Caco-2 (cell line): ENCODE data around the gene OR52H1. TPM values are rescaled to one million over a fixed set of nuclear protein-coding genes. Genes with fewer than 3 reads are reported as not detected.

Source experiments
- BruUV-seq: library from RNA; stranded (reverse); fragments of 400-500 nt; replicated peaks from 2 replicates; lab custom pipeline; 2021; lab: Mats Ljungman, UMichigan
- CTCF ChIA-PET: fragments of 300-600 bp; sonication (Branson Sonifier 250); formaldehyde crosslinking; loops from one replicate; lab custom pipeline; 2022; ENCODE audit warnings: antibody characterized with exemption; lab: Charles Lee
- POLR2A ChIA-PET: fragments of 300-600 bp; sonication (Branson Sonifier 250); formaldehyde crosslinking; loops from one replicate; lab custom pipeline; 2022; ENCODE audit warnings: antibody characterized with exemption; lab: Charles Lee
- DNase-seq, 2 experiments: peaks; one replicate each; pipeline versions ENCODE4 v3.0.0 to v3.0.0-alpha.2; 2020 to 2022
- H3K27me3 ChIP-seq: replicated peaks from 2 replicates; pipeline ENCODE4 v1.6.0; 2011; ENCODE audit warnings: low read length; ENCODE audit not compliant: control insufficient read depth, insufficient read depth
- H3K36me3 ChIP-seq: 2 replicates; pipeline ENCODE4 v1.5.1; 2011; ENCODE audit warnings: low read length; ENCODE audit not compliant: control insufficient read depth, insufficient read depth
- H3K4me1 ChIP-seq: fragments of 250-450 bp; sonication (Bioruptor Pico); 2 replicates; pipeline ENCODE4 v1.5.1; 2020; ENCODE audit warnings: mild to moderate bottlenecking
- H3K4me3 ChIP-seq: 2 replicates; pipeline ENCODE4 v1.5.1; 2011; ENCODE audit warnings: low read depth, mild to moderate bottlenecking, control low read depth, low read length
- H3K9me3 ChIP-seq: fragments of 250-450 bp; sonication (Bioruptor Pico); 2 replicates; pipeline ENCODE4 v1.5.1; 2020; ENCODE audit warnings: mild to moderate bottlenecking, moderate library complexity
- H3K27ac Mint-ChIP-seq: one replicate; pipeline ENCODE4 v1.8.0; 2022; ENCODE audit warnings: mixed read lengths; ENCODE audit not compliant: unreplicated experiment
- H3K27me3 Mint-ChIP-seq: one replicate; pipeline ENCODE4 v1.8.0; 2022; ENCODE audit warnings: mixed read lengths; ENCODE audit not compliant: insufficient read depth, unreplicated experiment
- H3K36me3 Mint-ChIP-seq: one replicate; pipeline ENCODE4 v1.8.0; 2022; ENCODE audit warnings: mild to moderate bottlenecking, mixed read lengths; ENCODE audit not compliant: insufficient read depth, unreplicated experiment
- H3K4me1 Mint-ChIP-seq: one replicate; pipeline ENCODE4 v1.8.0; 2022; ENCODE audit warnings: low read depth, mixed read lengths; ENCODE audit not compliant: unreplicated experiment
- H3K4me3 Mint-ChIP-seq: one replicate; pipeline ENCODE4 v1.8.0; 2022; ENCODE audit warnings: mild to moderate bottlenecking, moderate library complexity, mixed read lengths; ENCODE audit not compliant: unreplicated experiment
- H3K9me3 Mint-ChIP-seq: one replicate; pipeline ENCODE4 v1.8.0; 2022; ENCODE audit warnings: mixed read lengths; ENCODE audit not compliant: unreplicated experiment
- intact Hi-C: fragments of 100-400 bp; cut with micrococcal nuclease; formaldehyde crosslinking; loops from one replicate; pipeline ENCODE4 v1.10.0; 2022; ENCODE audit not compliant: unreplicated experiment
- total RNA-seq: library from RNA; stranded (reverse); gene quantifications from 2 replicates; pipeline ENCODE4 v1.2.3, GENCODE V29; 2022
- TF ChIP-seq, protein P1 (sequence below), 2 experiments: fragments of 200-600 bp in 1 of 2; IDR thresholded peaks; 1 replicate in 1 of 2; 2 replicates in 1 of 2; pipeline versions ENCODE4 v1.5.1 to v1.8.0; 2011 to 2022; ENCODE audit warnings: antibody characterized with exemption in 1 of 2, control low read depth in 1 of 2, inconsistent platforms in 1 of 2, low read depth in 1 of 2, low read length in 1 of 2, mild to moderate bottlenecking in 1 of 2, moderate library complexity in 1 of 2; ENCODE audit not compliant: insufficient read depth in 1 of 2, severe bottlenecking in 1 of 2, unreplicated experiment in 1 of 2

Gene OR52H1
- total RNA-seq, 1 experiment from 2014 or later: not detected

- POLR2A ChIA-PET: no interaction called here
- Histone ChIP-seq H3K27me3 (no peaks in the 10 kb centered on the region; the same call in 1 of the 2 replicates), H3K4me1 (no peaks in the 10 kb centered on the region), H3K36me3 (no peaks in the 10 kb centered on the region), H3K4me3 (no peak overlapping the region), H3K9me3 (no peaks in the 10 kb centered on the region)
- Mint-ChIP-seq H3K9me3 (no peaks in the 10 kb centered on the region), H3K27ac (no peak overlapping the region), H3K4me1 (no peaks in the 10 kb centered on the region), H3K36me3 (no peaks in the 10 kb centered on the region), H3K27me3 (no peaks in the 10 kb centered on the region), H3K4me3 (no peak overlapping the region)
- intact Hi-C loops: no loop called here
- BruUV-seq: no TSS peak
- no peak for DNase-seq
- CTCF ChIA-PET: no interaction called here
- TF ChIP-seq, protein P1, sequence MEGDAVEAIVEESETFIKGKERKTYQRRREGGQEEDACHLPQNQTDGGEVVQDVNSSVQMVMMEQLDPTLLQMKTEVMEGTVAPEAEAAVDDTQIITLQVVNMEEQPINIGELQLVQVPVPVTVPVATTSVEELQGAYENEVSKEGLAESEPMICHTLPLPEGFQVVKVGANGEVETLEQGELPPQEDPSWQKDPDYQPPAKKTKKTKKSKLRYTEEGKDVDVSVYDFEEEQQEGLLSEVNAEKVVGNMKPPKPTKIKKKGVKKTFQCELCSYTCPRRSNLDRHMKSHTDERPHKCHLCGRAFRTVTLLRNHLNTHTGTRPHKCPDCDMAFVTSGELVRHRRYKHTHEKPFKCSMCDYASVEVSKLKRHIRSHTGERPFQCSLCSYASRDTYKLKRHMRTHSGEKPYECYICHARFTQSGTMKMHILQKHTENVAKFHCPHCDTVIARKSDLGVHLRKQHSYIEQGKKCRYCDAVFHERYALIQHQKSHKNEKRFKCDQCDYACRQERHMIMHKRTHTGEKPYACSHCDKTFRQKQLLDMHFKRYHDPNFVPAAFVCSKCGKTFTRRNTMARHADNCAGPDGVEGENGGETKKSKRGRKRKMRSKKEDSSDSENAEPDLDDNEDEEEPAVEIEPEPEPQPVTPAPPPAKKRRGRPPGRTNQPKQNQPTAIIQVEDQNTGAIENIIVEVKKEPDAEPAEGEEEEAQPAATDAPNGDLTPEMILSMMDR (IDR thresholded peaks at IDR 0.05; ENCODE audit: insufficient read depth in 1 of 2, low read depth in 1 of 2, low read length in 1 of 2, severe bottlenecking in 1 of 2, unreplicated experiment in 1 of 2): no peak
Measured at GRCh38 chr11:5541427-5541826, 6.9 kb downstream of the OR52H1 start.

DNA sequence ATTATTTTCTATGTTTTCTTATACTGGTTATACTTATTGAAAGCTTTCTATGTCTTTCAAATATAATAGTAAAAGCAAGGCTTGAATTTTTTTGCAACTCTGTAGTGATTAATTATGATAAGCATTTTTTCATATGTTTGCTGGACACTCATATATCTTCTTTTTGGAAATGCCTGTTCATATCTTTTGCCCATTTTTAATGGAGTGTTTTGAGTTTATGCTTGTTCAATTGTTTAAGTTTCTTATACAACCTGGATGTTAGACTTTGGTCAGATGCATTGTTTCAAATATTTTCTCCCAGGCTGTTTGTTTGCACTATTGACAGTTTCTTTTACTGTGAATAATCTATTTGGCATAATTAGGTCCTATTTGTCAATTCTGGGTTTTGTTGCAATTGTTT, 11.9 kb downstream of the OR52H1 start:
- no peaks in the 10 kb centered on the region for H3K36me3 Mint-ChIP-seq
- no peaks in the 10 kb centered on the region for H3K4me1 Mint-ChIP-seq
- Histone ChIP-seq H3K27me3 (no peaks in the 10 kb centered on the region), H3K9me3 (no peaks in the 10 kb centered on the region), H3K4me1 (no peaks in the 10 kb centered on the region), H3K36me3 (no peaks in the 10 kb centered on the region), H3K4me3 (no peak overlapping the region)
- ChIA-PET POLR2A (no interaction called here), CTCF (no interaction called here)
- no TSS peak for BruUV-seq
- peaks cover 3% of the 10 kb centered on the region for H3K27me3 Mint-ChIP-seq
- DNase-seq: no peak
- intact Hi-C loops: no loop called here
- TF ChIP-seq, protein P1 (IDR thresholded peaks at IDR 0.05; ENCODE audit: insufficient read depth in 1 of 2, low read depth in 1 of 2, low read length in 1 of 2, severe bottlenecking in 1 of 2, unreplicated experiment in 1 of 2): no peak
- no peaks in the 10 kb centered on the region for H3K9me3 Mint-ChIP-seq
- no peak overlapping the region for H3K4me3 Mint-ChIP-seq
- H3K27ac Mint-ChIP-seq: no peak overlapping the region

GRCh38 chr11:5534046-5534445, 14.3 kb downstream of the OR52H1 start:
- intact Hi-C loops: no loop called here
- Mint-ChIP-seq H3K4me3 (no peak overlapping the region), H3K9me3 (no peaks in the 10 kb centered on the region), H3K4me1 (no peaks in the 10 kb centered on the region), H3K27ac (no peak overlapping the region), H3K27me3 (peaks cover 6% of the 10 kb centered on the region), H3K36me3 (no peaks in the 10 kb centered on the region)
- ChIA-PET POLR2A (no interaction called here), CTCF (no interaction called here)
- no peak for DNase-seq
- BruUV-seq: no TSS peak
- Histone ChIP-seq H3K4me3 (no peak overlapping the region), H3K9me3 (no peaks in the 10 kb centered on the region), H3K27me3 (no peaks in the 10 kb centered on the region; the same call in 1 of the 2 replicates), H3K4me1 (no peaks in the 10 kb centered on the region), H3K36me3 (no peaks in the 10 kb centered on the region)
- TF ChIP-seq, protein P1 (IDR thresholded peaks at IDR 0.05; ENCODE audit: insufficient read depth in 1 of 2, low read depth in 1 of 2, low read length in 1 of 2, severe bottlenecking in 1 of 2, unreplicated experiment in 1 of 2): no peak
